ENCODE measurements around the gene KIAA0586.
"Not testable (repeated sequence)": the region's sequence is repeated elsewhere in the genome, so short reads cannot be mapped to it uniquely, and the experiment has no call there.

KIAA0586 gene

DNA sequence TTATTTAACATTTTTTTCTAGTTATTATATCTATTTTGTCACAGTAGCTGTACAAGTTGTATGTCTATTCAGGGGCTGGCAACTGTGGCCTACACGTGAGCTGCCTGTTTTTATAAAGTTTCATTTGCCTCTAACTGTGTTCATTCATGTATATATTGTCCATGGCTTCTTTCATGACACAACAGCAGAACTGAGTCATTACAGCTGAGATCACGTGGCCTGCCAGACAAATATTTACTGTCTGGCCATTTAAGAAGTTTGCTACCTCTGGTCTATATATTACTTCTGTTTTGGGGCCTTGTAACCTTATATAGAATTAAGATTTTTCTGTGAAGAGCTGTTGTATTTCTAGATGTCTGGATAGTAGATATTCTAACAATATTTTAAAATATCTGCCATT, 37.9 kb downstream of the KIAA0586 start:
- peak; percentile 55 for FAIRE-seq

DNA sequence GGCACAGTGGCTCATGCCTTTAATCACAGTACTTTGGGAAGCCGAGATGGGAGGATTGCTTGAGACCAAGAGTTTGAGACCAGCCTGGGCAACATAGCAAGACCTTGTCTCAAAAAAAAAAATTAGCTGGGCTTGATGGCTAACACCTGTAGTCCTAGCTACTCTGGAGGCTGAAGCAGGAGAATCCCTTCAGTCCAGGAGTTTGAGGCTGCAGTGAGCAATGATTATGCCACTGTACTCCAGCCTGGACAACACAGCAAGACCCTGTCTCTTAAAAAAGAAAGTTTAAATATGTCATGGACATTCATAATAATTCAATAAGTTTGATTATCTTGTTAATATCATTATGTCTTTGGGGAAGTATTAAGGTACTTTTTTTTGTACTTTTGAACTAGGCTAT, 38.9 kb downstream of the KIAA0586 start:
- peak; percentile 27 for FAIRE-seq

DNA sequence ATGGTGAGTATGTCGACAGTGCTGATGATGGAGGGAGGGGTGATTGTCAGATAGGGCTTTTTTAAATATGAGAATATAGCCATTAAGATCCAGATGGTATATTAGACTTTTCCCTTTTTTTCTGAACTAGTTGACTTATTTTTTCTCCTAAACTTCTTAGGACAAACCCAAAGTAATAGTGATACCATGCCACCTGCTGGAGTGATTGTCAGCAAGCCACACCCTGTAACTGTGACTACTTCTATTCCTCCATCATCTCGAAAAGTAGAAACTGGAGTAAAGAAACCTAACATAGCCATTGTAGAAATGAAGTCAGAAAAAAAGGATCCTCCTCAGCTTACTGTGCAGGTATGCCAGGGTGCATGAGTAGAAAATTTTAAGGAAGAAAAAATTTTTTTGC, 40.1 kb downstream of the KIAA0586 start:
- FAIRE-seq = no peak

DNA sequence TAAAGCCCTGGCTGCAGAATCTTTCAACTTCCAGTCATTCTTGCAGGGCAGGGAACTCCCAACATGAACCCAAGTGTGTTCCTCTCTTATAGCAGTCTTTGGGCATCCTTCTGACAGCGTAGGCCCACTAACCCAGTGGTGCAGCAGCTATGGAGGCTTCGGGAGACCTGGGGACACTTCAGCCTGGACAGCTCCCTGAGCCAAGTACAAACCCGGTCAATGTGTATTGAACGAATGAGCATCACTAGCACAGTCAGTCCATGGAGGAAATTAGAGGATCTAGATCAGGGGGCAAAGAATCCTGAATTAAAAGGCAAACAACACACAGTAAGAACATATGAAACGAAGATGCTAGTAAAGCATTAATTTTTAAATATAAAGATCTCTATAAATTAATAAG, 41.8 kb downstream of the KIAA0586 start:
- FAIRE-seq = no peak

DNA sequence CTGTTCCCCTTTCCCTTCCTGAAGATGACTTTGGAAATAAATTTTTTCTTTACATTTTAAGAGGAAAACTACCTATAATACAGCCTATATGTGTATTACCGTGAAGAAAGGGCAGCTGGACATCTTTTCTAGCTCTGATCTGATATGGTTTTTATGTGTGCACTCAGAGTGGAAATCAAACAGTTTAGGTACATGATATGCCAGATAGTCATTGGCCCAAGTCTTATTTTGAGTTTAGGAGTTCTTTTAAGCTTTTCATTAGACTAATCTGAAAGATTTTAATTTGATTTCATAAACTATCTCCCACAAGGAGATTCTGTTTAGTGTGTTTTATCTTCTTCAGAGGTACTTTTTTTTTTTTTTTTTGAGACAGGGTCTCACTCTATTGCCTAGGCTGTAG, 48.8 kb downstream of the KIAA0586 start:
- no peak for FAIRE-seq

DNA sequence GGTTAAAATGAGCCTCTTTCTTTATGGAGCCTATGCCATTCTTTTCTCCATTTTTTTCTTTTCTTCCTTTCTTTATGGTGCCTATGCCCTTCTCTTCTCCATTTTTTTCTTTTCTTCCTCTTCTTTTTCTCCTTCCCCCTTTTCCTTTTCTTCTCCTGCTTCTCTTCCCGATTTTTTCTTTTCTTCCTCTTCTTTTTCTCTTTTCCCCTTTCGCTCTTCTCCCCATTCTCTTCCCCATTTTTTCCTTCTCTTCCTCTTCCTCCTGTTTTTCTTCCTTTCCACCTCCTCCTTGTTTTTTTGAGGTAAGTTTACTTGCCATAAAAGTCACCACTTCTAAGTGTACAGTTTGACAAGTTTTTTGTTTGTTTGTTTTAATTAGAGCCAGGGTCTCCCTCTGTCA, 50.1 kb downstream of the KIAA0586 start:
- no peak for FAIRE-seq

DNA sequence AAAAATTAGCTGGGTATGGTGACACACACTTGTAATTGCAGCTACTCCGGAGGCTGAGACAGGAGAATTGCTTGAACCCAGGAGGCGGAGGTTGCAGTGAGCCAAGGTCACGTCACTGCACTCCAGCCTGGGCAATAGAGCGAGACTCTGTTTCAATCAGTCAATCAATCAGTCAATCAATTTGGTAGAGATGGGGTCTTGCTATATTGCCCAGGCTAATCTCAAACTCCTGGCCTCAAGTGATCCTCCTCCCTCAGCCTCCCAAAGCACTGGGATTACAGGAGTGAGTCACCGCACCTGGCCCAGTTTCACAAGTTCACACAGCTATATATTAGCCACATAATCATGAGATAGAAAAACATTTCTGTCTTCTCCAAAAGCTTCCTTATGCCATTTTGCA, 50.8 kb downstream of the KIAA0586 start:
- FAIRE-seq = not testable (repeated sequence)

DNA sequence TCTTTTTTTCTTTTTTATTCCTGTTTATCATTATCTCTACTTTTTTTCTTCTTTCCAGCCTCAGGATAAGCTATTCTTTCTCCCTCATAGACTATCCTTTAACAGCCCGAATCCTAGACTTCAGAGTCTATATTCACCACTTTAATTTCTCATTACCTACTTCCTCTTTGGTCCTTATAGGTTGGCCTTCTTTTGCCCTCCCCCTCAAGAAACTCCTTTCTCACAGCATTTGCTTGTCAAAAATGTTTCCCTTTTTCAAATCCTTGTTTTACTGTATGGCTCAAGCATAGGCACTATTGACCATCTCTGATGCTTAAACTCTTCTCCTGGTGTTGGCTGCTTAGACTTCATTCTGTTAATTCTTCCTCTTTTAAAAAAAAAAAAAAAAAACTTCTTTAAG, 52.5 kb downstream of the KIAA0586 start:
- no peak for FAIRE-seq

DNA sequence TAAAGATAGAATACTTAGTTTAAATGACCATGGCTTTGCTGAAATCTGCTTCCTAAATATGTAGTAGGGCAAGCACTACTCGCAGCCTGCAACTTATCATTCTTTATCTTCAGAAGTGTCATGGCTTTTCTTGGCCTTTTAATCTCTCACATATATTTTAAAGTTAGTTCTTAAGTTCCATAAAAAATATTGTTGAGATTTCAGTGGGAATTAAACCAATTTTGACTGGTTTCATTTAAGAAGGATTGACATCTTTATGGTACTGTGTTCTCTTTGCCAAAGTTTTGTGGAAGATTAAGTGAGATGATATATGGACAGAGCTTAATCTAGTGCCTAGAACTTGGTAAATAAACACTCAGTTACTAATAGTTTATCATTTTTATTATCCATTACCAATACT, 56.7 kb downstream of the KIAA0586 start:
- no peak for FAIRE-seq

DNA sequence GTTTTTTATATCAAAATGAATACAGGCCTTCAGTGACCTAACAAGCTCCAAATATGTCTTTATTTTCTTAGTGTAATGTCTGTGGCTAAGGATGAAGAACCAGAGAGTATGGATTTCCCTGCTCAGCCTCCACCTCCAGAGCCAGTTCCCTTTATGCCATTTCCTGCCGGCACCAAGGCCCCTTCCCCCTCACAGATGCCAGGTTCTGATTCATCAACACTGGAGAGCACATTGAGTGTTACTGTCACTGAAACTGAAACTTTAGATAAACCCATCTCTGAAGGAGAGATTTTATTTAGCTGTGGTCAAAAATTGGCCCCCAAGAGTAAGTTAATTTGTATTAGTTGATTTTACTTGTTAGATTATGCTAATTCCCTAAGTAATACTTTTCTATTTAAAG, 61.0 kb downstream of the KIAA0586 start:
- no peak for FAIRE-seq

DNA sequence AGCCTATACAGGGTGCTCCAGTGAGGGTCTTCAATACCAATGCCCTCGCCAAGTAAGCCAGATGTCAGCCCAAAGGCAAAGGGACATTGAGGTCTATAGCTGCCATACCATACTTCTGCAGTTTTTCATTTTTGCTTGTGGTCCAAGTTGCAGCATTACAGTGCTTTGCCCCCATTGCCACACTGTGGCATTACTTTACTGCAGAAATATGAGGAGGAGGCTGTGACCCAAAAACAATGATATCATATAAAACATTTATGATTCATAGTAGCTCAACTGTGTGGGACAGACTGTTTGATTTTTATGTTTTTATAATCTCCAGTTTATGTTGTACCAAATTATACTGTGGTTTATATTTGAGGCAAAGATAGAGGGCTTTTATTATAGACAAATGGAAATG, 64.1 kb downstream of the KIAA0586 start:
- no peak for FAIRE-seq

DNA sequence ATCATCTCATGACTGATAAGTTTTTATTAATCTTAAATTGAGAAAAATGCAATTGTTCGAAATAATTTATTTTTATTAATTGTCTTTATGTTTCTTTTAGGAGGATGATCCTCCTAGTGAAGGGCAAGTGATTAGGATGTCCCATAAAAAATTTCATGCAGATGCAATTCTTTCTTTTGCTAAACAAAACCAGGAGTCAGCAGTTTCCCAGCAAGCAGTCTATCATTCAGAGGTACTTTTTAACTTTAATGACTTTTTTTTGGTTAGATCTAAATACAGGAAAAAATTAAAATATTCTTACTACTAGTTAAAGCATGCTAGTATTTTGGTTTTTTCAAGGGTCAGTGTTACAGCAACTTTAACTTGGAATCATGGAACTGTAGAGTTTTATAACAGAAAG, 64.5 kb downstream of the KIAA0586 start:
- no peak for FAIRE-seq

DNA sequence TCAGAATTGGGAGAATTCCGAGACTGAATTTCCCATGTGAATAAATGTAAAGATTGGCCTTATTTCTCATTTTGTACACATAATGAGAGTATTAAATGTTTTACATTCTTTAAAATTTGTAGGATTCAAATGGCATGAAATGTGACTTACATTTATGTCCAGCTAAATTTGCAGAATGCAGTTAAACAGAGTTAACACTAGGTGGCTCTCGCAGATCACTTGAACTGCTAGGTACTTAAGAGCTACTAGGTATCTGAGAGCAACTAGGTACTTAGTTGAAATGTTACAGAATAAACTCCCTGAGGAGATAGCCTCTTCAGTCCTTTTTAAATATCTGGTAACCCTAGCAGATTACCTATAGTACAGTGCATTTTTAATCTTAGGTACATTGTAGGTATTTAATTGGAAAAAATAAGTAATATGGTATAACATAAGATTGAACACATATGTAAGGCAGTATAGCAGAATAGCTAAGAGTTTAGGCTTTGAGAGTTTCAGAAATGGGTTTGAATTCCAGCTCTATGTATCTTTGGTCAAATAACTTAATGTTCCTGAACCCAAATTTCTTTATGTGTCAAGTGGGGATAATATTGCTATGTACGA, 73.8 kb downstream of the KIAA0586 start:
- FAIRE-seq = peak; percentile 98

DNA sequence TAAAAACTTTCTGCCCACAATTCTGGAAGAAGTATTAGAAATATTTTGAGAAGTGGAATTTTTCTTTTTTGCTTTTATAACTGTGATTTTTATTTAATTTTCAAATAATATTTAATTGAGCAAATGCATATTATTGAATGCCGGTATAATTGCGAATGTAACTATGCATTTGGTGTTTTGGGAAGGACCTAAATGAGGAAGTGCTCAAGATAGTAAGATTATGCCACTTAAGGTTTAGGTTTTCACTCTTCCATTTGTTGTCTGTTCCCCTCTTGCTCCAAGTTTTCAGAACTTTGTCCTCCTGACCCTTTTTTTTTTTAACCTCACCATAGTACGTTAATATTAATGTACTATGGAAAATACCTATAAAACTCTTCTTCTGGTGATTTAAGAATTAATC, 85.8 kb downstream of the KIAA0586 start:
- no peak for FAIRE-seq

DNA sequence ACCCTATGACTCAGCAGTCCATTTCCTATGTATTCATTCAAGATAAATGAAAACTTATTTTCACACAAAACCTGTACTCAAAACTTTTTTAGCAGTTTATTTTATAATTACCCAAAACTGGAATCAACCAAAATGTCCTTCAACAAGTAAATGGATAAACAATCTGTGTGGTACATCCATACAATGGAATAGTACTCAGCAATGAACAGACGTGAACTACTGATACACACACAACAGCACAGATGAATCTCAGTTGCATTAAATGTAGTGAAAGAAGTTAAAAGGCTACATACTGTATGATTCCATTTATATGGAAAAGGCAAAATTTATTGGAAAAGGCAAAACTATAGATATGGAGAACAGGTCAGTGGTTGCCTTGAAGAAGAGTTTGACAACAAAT, 90.1 kb downstream of the KIAA0586 start:
- FAIRE-seq = no peak

DNA sequence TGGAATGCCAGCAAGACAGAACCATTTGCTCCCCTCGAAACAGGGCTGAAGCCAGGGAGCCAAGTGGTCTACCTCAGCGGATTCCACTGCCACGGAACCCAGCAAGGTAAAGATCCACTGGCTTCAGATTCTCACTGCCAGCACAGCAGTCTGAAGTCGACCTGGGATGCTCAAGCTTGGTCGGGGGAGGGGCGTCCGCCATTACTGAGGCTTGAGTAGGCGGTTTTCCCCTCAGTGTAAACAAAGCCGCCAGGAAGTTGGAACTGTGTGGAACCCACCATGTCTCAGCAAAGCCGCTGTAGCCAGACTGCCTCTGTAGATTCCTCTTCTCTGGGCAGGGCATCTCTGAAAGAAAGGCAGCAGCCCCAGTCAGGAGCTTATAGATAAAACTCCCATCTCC, 98.2 kb downstream of the KIAA0586 start:
- FAIRE-seq = not testable (repeated sequence)

DNA sequence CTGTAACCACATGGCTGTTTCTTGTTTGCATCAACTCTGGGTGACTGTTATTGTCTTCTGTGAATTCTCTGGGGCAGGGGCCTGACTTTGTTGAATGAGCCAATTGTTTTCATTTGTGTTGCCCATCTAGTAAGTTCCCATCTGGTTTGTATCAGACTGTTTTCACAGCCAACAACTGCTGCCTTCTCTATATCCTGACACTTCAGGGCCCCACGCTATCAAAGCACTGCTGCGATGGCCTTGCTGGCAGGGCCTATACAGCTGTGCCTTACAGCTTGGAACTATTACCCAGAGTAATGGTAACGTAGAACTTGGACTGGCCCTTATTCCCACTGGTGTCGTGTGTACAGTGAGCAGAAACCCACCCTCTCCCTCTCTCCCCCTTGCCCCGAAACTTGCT, 105.9 kb downstream of the KIAA0586 start:
- no peak for FAIRE-seq

DNA sequence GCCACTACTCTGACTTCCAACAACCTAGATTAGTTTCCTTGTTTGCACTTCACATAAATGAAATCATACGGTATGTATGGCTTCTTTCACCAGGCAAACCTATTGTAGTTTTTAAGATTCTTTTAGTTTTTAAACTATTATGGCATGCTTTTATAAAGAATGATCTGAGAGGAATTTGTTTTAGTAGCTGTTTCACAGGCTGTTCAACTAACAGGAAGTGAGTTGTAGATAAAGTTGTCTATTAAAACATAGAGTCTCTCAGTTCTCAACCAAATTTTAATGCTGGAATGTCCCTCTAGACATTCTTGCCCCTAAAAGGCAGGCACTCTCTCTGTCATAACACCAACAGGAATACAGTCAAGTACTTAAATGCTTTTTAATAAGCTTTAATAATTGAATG, 107.5 kb downstream of the KIAA0586 start:
- FAIRE-seq = no peak

DNA sequence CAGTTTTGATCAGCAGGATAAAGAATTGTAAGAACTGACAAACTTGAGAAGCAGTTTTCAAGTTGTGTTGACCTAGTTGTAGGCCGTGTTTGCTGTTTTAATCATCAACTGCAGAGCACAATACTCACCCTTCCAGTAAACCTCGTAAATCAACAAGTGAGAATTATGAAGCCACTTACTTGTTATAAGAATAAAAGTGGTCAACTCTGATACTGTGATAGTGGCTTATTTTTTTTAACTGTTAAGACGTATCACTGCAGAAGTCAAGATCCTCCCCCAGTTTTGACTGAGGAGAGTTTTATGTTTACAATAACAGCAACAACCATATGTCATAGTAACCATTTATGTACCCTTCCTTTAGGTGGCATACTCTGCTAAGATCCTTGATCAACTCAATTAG, 109.5 kb downstream of the KIAA0586 start:
- FAIRE-seq = no peak

DNA sequence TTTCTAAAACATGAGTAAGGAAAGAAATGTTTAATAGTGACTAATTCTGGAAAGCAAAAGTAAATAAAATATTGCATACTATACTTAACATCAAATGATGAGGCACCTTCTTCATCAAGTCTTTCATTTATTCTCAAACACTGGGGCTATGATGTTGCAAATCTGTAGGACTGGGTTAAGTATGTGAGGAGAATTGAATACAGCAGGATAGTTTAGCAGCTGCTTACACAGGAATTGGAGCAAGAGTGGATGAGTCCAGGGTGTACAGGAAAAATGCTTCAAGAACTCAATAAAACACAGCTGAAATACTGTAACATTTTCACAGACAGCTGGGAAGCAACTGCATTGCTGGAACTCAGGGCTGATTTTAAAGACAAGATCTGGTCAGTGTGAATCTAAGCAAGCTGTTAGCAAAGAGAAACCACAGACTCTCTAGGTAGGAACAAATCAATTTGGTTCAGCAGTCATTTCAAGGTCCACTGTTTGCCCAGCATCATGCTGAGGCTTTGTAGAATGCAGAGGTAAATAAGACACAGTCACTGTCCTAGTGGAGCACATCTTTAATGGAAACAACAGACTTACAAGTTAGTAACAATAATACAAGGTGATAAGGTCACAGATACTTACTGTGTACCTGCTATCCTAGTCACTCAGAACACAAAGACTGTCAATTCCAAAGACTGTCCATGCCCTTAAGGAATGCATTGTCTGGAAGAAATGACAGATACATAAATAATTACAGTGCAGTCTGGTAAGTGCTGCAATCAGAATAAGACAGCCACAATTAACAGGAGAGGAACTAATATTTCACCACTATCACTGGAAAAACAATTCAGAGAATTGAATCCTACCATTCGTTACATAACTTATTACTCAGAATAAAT, 113.5 kb downstream of the KIAA0586 start:
- FAIRE-seq = no peak

DNA sequence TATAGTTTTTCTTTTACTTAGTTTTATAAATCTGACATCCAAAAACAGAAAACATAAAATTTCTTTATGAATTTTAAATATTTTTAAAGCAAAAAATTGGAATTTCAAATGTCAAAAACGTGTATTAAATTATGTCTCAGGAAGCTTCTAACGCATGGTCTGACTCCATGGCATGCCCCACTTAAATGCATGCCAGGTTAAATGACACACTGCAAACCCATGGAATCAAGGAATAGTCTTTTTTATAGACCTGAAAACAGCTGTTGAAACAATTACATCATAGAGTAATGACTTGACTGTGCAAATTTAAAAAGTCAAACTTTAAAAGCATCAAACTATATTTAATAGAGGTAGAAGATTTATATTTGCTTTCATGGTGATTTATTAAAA, 114.1 kb downstream of the KIAA0586 start:
- no peak for FAIRE-seq

DNA sequence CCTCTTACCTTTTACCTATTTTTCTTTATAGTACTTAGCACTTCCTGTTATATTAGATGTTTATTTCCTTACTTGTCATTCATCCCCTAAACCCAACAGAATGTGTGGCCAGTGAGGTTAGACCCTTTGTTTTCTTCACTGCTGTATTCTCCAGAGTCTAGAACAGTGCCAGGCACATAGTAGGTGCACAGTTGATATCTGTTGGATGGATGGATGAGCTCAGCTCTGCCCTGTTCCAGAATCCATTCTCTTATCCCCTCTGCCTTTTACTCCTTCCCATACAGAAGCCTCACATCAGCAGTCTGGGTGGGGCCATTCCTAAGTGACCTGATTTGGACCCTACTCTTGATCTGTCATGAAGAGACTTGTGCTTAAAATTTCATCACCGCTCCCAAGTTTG, 115.7 kb downstream of the KIAA0586 start:
- no peak for FAIRE-seq

DNA sequence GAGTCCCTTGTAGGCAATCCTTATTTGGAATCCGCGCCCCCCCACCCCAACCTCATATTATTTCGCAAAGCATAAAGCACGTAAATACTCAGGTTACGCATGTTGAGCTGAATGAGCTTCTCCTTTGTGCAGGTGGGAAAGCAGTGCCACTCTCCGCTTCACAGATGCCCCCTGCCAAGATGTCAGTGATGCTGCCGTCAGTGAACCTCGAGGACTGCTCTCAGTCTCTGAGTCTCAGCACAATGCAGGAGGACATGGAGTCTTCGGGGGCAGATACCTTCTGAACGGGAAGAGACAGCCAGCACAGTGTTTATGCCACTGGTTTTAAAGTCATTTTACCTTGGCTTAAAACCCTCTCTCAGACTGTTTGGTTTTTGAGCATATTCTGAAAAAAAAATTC, 120.1 kb downstream of the KIAA0586 start:
- FAIRE-seq = no peak

DNA sequence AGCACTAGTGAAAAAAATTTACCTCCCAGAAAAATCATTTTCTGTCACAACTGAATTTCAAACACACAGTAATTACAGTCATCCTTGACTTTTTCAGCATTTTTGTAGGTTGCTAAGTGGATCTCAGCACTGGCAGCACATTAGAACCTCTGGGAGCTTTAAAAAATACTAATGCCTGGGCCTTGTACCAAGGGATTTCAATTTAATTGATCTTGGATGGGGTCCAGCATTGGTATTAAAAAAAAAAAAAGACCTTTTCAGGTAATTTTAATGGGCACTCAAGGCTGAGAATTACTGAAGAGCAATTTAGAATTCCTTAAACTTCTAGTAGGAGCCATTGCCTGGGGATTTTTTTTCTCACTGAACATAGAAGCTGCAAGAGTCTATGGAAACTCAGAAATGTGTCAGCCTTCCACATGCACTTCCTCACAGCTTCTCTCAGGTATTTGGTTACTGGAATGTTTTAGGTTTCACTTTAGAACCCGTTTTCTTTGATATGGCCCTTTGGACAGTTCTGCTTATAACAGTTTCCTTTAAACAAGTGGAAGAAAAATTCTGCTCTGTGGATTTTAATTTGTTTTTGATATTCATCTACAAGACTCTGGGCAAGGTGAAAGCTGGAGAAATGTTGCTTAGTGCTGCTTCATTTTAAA, 121.7 kb downstream of the KIAA0586 start:
- FAIRE-seq = no peak

Data from islet of Langerhans (tissue), 1 donor.